Measurements from ENCODE around the gene TLR8.

- TF ChIP-seq CTCF (IDR thresholded peaks at IDR 0.05) (no peak), POLR2A (IDR thresholded peaks at IDR 0.05) (no peak)
Observed at GRCh38 chrX:12891915-12892506, 14.4 kb upstream of the TLR8 start.
